Measurements from ENCODE around the gene STK32C.

Gene STK32C

GRCh38 chr10:132189016-132189415 is 118.7 kb downstream of the STK32C start:
- DNase-seq (ENCODE audit: insufficient read length, low spot score) (no peak), FAIRE-seq (no peak)

- no peak for FAIRE-seq
- DNase-seq (ENCODE audit: insufficient read length, low spot score): no peak
Observed at GRCh38 chr10:132188331-132188730, 119.4 kb downstream of the STK32C start.

GRCh38 chr10:132187430-132188138 is 120.2 kb downstream of the STK32C start:
- FAIRE-seq (no peak), DNase-seq (ENCODE audit: insufficient read length, low spot score) (no peak)

GRCh38 chr10:132186488-132187429 is 121.0 kb downstream of the STK32C start, which contains the start of gene DPYSL4:
Gene DPYSL4 (plus strand): TSS chr10:132186948. CDS start chr10:132187064, 116 bp downstream.
- DNase-seq (ENCODE audit: insufficient read length, low spot score) (peak; percentile 37), FAIRE-seq (no peak)

- DNase-seq (ENCODE audit: insufficient read length, low spot score) (no peak), FAIRE-seq (no peak)
Observed at GRCh38 chr10:132185601-132186487, 121.9 kb downstream of the STK32C start.

GRCh38 chr10:132184816-132185593 is 122.7 kb downstream of the STK32C start:
- no peak for DNase-seq (ENCODE audit: insufficient read length, low spot score)
- no peak for FAIRE-seq

- FAIRE-seq (no peak), DNase-seq (ENCODE audit: insufficient read length, low spot score) (no peak)
Observed at GRCh38 chr10:132183046-132183445, 124.7 kb downstream of the STK32C start.

GRCh38 chr10:132182591-132182990 is 125.2 kb downstream of the STK32C start:
- FAIRE-seq: no peak
- DNase-seq (ENCODE audit: insufficient read length, low spot score): no peak

- DNase-seq (ENCODE audit: insufficient read length, low spot score): no peak
- FAIRE-seq: no peak
Observed at GRCh38 chr10:132181691-132182425, 125.9 kb downstream of the STK32C start.

- no peak for FAIRE-seq
- no peak for DNase-seq (ENCODE audit: insufficient read length, low spot score)
Observed at GRCh38 chr10:132180736-132181135, 127.0 kb downstream of the STK32C start.

GRCh38 chr10:132179551-132180392 is 128.0 kb downstream of the STK32C start:
- DNase-seq (ENCODE audit: insufficient read length, low spot score) (no peak), FAIRE-seq (no peak)

- no peak for FAIRE-seq
- DNase-seq (ENCODE audit: insufficient read length, low spot score): no peak
Observed at GRCh38 chr10:132178672-132179545, 128.8 kb downstream of the STK32C start.

- FAIRE-seq (no peak), DNase-seq (ENCODE audit: insufficient read length, low spot score) (no peak)
Observed at GRCh38 chr10:132178046-132178445, 129.7 kb downstream of the STK32C start.

GRCh38 chr10:132176623-132177500 is 130.9 kb downstream of the STK32C start:
- no peak for DNase-seq (ENCODE audit: insufficient read length, low spot score)
- FAIRE-seq: no peak

GRCh38 chr10:132175907-132176581 is 131.7 kb downstream of the STK32C start:
- FAIRE-seq: no peak
- DNase-seq (ENCODE audit: insufficient read length, low spot score): no peak

- no peak for DNase-seq (ENCODE audit: insufficient read length, low spot score)
- no peak for FAIRE-seq
Observed at GRCh38 chr10:132175408-132175807, 132.3 kb downstream of the STK32C start.
